ENCODE data around the gene CEP290.
A peak's percentile ranks its signal among the peaks of the same experiment; 100 is the strongest.
"Not testable (repeated sequence)": the region's sequence is repeated elsewhere in the genome, so short reads cannot be mapped to it uniquely, and the experiment has no call there.

The CEP290 gene

DNA sequence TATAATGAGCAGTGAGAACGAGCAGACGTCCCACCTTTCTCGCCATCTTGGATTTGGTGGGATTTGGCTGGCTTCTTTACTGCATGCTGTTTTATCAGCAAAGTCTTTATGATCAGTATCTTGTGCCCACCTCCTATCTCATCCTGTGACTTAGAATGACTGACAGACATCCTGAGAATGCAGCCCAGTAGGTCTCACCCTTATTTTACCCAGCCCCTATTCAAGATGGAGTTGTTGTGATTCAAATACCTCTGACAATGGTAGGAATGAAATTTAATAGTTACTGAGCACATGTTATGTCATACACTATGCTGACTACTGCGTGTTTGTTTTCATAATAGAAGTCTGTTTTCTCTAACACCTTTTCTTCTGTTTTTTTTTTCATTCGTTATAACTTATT, 2.1 kb upstream of the CEP290 start:
- DNase-seq = no peak

DNA sequence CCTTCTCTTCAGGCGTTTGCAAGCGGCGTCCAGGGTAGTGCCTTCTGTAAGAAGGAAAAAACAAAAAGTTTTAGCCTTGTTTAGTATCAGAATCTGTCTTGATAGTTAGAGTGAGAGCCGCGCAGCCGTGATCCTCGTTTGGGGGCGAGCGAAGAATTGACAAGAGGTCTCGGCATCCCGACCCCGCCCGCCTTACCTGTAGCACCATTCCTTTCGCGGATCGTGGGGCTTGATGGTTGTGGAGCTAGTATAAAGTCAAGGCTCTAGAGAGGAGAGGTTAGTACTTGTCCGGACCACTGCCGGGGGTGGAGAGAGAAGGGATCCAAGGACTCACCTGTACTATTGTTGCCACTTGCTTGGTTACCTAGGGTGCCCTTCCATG, 713 bp upstream of the CEP290 start:
- peak; percentile 2 for DNase-seq

DNA sequence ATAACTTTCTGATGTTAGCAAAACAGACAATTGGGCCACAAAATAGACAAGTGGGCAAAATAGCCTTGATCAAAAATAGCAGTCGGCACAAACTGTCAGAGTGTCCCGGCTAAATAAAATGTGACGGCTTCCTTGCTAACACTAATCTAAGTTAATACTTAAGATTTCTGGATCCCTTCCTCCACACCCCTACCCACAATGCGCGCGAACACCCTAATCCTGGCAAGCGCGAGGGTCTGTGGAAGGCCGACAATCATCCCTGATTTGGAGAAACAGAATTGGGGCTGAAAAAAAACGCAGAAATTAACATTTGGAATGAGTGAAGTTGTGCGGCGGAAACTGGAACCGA, 489 bp downstream of the CEP290 start:
- DNase-seq = no peak

DNA sequence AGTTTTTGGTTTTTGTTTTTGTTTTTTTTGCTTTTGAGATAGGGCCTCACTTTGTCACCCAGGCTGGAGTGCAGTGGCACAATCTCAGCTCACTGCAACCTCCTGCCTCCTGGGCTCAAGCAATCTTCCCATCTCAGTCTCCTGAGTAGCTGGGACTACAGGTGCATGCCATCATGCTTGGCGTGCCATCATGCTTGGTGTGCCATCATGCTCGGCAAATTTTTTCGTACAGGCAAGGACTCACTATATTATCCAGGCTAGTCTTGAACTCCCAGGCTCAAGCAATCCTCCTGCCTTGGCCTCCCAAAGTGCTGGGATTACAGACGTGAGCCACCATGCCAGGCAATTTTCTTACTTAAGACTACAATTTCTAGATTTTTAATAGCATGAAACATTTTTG, 2.2 kb downstream of the CEP290 start:
- DNase-seq = not testable (repeated sequence)

- not testable (repeated sequence) for DNase-seq
Observed at GRCh38 chr12:88133181-88133580, 8.7 kb downstream of the CEP290 start.

GRCh38 chr12:88132392-88132791, 9.5 kb downstream of the CEP290 start:
- DNase-seq = no peak

DNA sequence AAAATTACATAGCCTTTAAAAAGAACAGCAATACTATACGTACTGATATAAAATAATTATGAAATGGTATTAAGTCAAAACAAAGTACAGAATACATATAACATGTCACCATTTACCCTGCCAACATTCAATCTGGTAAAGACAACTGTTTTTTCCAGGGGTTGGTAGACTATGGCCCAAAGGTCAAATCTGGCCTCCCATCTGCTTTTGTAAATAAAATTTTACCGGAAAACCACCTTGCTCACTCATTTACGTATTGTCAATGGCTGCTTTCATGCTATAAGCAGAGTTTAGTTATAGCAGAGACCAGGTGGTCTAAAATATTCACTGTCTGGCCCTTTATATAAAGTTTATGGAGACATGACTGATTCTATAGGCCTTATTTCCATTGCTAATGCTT, 14.0 kb downstream of the CEP290 start:
- DNase-seq = no peak

DNA sequence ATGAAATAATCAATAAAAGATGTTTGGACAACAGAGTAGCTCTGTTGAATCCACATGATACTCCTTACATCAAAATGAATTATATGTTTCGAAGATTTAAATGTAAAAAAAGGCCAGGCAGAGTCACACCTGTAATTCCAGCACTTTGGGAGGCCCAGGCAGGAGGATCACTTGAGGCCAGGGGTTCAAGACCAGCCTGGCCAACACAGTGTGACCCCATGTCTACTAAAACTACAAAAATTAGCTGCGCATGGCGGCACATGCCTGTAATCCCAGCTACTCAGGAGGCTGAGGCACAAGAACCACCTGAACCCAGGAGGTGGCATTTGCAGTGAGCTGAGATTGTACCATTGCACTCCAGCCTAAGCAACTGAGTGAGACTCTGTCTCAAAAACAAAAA, 14.8 kb downstream of the CEP290 start:
- DNase-seq = no peak

GRCh38 chr12:88122666-88123065, 19.2 kb downstream of the CEP290 start:
- no peak for DNase-seq

DNA sequence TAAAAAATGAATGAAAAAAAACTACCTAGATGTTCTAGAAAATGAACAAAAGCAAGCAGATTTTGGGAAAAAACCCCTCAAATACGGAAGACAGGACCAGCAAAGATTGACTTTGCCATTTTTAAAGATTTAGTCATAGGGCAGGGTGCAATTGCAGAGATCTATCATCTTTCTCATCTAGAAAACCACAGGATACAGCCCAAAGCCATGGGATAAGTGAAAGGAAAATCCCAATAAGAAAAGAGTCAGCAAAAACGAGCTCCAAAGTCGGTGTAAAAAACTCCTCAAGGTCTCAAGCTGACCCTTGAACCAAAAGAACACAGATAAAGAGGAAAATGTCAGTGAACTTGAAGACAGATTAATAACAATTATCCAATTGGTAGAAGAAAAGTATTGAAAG, 28.0 kb downstream of the CEP290 start:
- DNase-seq = no peak

GRCh38 chr12:88111074-88111652, 30.7 kb downstream of the CEP290 start:
- DNase-seq = no peak

GRCh38 chr12:88108021-88108420, 33.9 kb downstream of the CEP290 start:
- DNase-seq = no peak

GRCh38 chr12:88093573-88093972, 48.3 kb downstream of the CEP290 start:
- no peak for DNase-seq

- DNase-seq = no peak
Observed at GRCh38 chr12:88092771-88093170, 49.1 kb downstream of the CEP290 start.

DNA sequence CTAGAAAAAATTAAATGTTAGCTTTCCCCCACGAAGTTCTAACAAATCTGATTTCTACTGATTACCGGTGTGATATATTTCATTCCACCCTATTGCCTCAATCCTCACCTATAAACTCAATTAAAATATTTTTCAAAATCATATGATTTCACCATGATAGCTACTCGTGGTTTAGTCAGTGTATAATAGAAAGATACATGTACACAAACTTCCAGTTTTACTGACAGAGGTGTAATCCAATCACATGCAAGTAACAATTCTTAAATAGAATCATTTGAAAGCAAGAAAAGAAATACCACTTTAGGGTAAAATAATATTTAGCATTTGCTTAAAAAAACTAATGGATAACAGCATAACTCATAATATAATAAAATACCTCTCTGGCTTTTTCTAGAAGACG, 57.7 kb downstream of the CEP290 start:
- DNase-seq = no peak

DNA sequence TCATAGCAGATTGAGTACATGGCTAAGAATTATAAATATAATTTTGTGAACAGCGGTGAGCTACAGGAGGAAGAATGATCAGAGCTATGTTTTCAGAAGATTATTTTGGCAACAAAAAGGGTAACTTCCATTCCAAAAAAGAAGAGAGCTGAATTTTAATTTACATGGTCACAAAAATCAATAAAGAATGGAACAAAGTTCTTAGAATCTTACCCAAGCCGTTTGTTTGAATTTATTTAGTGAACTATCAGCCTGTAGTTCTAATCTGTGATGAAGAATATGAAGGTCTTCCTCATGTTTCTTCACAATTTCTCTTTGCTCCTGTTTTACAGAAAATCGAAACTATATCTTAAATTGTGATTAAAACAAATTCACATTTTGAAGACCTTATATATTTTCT, 58.3 kb downstream of the CEP290 start:
- DNase-seq = no peak

DNA sequence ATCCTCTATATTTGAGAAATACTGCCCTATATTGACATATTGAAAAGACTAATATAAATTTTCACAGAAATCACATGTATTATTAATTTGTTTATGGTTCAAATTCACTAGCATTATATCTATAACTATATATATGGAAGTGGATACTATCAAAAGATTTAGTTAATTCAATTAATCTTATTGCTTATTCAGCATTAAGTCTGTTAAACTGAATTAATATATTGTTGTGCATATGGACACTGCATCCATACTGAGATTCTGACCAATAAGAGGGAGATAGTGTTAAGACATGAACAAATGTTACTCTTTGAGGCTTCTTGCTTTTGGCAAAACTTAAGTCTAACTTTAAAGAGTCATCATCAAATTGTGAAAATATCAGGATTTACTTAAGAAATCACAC, 60.6 kb downstream of the CEP290 start:
- DNase-seq = no peak

DNA sequence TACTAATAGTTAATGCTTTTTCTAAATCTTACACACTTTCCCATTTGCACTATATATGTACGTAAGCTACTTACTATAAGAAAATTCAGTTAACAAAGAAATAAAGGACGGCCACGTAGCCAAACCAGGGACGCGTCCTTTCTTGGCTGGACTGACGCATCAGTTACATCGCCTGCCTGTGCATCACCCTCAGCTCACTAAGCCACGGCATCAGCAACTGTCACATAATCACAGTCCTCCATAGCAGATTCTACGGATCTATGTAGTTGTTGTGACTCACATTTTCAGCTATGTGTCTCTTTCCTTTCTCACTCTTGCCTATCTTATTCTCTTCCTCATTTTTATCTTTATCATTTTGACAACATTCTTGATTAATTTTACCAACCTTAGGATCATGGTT, 74.6 kb downstream of the CEP290 start:
- DNase-seq = no peak

DNA sequence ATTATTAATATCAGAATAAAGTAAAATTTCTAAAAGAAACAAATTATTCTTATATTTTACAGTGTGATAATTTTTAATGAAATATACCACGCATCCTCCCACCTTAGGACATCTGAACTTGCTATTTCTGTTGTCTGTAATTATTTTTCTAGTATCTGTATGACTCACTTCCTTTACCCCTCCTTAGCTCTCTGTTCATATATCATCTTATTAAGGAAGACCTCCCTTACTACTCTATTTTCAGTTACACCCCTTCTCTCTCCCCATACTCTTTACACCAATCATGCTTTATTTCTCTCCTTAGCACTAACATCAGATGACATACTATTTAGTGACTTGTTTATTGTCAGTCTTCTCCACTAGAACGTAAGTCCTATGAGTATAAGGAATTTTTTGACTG, 78.5 kb downstream of the CEP290 start:
- no peak for DNase-seq

DNA sequence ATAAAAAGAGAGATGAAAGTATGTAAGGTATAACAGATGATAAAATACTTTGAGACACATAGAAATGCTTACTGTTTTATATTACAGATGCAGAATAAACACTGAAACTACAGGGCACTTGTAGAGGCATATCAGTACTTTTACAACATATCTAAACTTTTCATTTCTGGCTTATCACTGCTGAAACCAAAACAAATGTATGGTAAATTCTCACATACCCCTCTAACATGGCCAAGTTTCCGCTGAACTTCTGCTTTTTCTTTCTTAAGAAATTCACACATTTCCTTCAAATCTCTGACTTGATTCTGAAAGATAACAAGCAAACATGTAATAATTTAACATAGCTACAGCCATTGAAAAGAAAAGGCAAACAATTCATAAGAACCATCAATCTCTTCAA, 79.4 kb downstream of the CEP290 start:
- DNase-seq = no peak

DNA sequence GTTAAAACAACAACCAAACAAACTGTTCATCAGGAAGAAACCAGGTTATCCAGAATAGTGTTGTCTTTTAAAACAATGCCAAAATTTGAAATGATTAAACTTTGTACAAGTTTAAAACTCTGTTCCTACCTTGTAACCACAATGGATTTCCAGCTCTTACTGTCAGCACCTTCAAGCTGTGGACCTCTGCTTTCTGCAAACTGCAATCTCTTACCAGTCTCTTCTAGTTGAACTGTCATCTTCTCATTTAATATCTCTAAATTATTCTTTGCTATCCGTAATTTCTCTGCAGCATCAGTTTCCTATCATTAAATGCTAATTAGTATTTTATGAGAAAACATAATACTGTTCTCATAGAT, 83.2 kb downstream of the CEP290 start:
- no peak for DNase-seq

DNA sequence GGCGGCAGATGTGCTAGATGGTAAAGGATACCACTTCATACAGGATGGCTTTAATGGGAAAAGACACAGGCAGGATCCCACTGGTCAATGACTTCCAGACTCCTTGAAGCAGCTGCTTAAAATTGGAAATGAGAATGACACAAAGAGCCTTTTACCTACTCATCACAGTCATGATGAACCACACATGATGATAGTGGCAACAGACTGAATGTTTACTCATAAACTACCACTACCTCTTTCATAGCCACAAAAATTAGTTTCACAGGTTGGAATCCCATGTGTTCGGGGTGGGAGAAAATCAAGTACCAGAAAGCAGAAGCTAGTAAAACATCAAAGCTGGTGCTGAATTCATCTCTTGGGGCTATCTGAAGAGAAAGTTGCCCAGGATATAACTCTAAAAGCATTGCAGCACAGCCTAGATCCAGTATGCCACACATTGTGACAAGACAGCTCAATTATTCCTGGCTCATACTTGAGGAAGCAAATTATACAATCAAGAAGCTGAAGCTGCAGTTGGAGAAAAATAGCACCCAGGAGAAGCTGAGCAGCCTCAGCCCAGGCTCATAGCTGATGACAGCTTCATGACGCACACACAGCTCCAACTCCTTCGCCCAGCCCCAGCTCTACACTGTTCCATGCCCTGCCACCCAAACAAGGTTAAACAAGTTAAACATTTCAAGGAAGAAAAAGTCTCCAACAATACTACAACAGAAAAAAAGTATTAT, 83.7 kb downstream of the CEP290 start:
- DNase-seq = no peak

DNA sequence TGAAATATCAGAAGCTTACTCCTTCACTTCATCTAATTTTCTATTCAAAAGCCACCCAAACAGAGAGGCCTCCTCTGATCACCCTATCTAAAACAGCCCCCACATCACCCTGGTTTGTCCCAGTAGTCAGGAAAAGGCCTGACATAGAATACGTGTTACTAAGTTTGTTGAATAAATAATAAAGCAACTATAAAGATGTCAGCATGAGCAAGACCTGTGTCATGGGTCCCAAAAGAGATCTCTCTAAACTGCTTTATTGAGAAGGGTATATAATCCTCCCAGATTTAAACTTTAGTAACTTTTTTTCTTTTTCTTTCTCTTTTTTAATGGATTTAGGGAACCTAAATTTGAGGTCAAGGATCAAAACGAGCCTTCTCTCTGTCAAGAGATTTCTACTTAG, 85.3 kb downstream of the CEP290 start:
- DNase-seq = no peak

DNA sequence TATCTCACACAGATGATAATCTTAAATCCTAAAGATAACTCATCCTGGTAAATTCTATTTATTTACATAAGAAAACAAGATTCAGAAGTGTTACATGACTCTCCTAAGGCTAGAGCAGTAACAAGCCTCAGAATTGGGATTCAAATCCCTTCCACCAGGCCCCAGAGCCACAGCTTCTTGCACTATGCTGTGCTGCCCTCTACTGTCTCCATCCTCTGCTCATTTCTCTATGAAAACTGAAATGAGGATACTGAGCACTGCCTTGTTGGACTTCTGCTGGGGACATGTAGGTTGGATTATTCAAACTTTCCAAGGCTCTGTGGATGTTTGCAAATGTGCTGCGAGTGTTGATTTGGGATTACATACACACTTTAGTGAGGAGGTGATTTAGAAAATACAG, 89.2 kb downstream of the CEP290 start:
- DNase-seq = no peak

- DNase-seq = no peak
Observed at GRCh38 chr12:88044035-88044434, 97.9 kb downstream of the CEP290 start.
